HEK293 (cell line): ENCODE results near the gene L3MBTL4.

ENCODE experiments used
- CTCF ChIA-PET: fragments of 350-600 bp; formaldehyde crosslinking; extraction: SDS; loops from one replicate; lab custom pipeline; 2021; ENCODE audit warnings: antibody characterized with exemption; lab: Yijun Ruan, JAX
- POLR2A ChIA-PET: fragments of 300-600 bp; formaldehyde crosslinking; extraction: SDS; loops from one replicate; lab custom pipeline; 2020; ENCODE audit warnings: antibody characterized with exemption, inconsistent platforms; lab: Yijun Ruan, JAX
- H3K27ac ChIP-seq: fragments of 200-500 bp; sonication (Bioruptor generic); 2 replicates; pipeline ENCODE4 v1.5.1; 2014; ENCODE audit warnings: low read depth, low read length, control low read depth, inconsistent platforms; ENCODE audit errors: extremely low read depth
- H3K36me3 ChIP-seq, 2 experiments: fragments of 200-500 bp in 1 of 2; sonication (Bioruptor generic) in 1 of 2; 1 replicate in 1 of 2; 2 replicates in 1 of 2; pipeline ENCODE4 v1.5.1; 2014 to 2017; ENCODE audit warnings: inconsistent platforms in 2 of 2, low read length in 2 of 2; ENCODE audit not compliant: control insufficient read depth in 2 of 2, insufficient read depth in 1 of 2
- H3K4me1 ChIP-seq: fragments of 200-500 bp; sonication (Bioruptor generic); 2 replicates; pipeline ENCODE4 v1.5.1; 2014; ENCODE audit warnings: mild to moderate bottlenecking, low read length, inconsistent platforms; ENCODE audit not compliant: control insufficient read depth, insufficient read depth
- H3K4me3 ChIP-seq: 2 replicates; pipeline ENCODE4 v1.5.1; 2011; ENCODE audit warnings: low read depth, mild to moderate bottlenecking, control low read depth, low read length, moderate library complexity
- H3K9me3 ChIP-seq: fragments of 200-500 bp; sonication (Bioruptor generic); 2 replicates; pipeline ENCODE4 v1.5.1; 2014; ENCODE audit warnings: low read depth, low read length, inconsistent platforms; ENCODE audit not compliant: control insufficient read depth, insufficient read depth
- GLI4 ChIP-seq: fragments of 450-650 bp; formaldehyde crosslinking; IDR thresholded peaks from 2 replicates; pipeline ENCODE4 v1.5.1; 2016; ENCODE audit warnings: missing biosample characterization, missing genetic modification characterization
- GLIS2 ChIP-seq: fragments of 450-650 bp; formaldehyde crosslinking; IDR thresholded peaks from 2 replicates; pipeline ENCODE4 v1.5.1; 2016; ENCODE audit warnings: missing biosample characterization, missing genetic modification characterization
- MZF1 ChIP-seq: fragments of 450-650 bp; formaldehyde crosslinking; IDR thresholded peaks from 2 replicates; pipeline ENCODE4 v1.5.1; 2017; ENCODE audit warnings: missing biosample characterization, missing genetic modification characterization, borderline replicate concordance
- OSR2 ChIP-seq: fragments of 450-650 bp; formaldehyde crosslinking; IDR thresholded peaks from 2 replicates; pipeline ENCODE4 v1.5.1; 2016; ENCODE audit warnings: missing biosample characterization, missing genetic modification characterization
- SCRT2 ChIP-seq: fragments of 450-650 bp; formaldehyde crosslinking; IDR thresholded peaks from 2 replicates; pipeline ENCODE4 v1.5.1; 2016; ENCODE audit warnings: missing biosample characterization, missing genetic modification characterization
- ZBTB20 ChIP-seq: fragments of 450-650 bp; formaldehyde crosslinking; IDR thresholded peaks from 2 replicates; pipeline ENCODE4 v1.5.1; 2016; ENCODE audit warnings: missing biosample characterization, missing genetic modification characterization
- ZNF202 ChIP-seq: fragments of 450-650 bp; formaldehyde crosslinking; IDR thresholded peaks from 2 replicates; pipeline ENCODE4 v1.5.1; 2016; ENCODE audit warnings: missing biosample characterization, missing genetic modification characterization, borderline replicate concordance
- ZNF423 ChIP-seq: fragments of 450-650 bp; formaldehyde crosslinking; IDR thresholded peaks from 2 replicates; pipeline ENCODE4 v1.5.1; 2016; ENCODE audit warnings: missing biosample characterization, missing genetic modification characterization
- ZNF473 ChIP-seq: fragments of 450-650 bp; formaldehyde crosslinking; IDR thresholded peaks from 2 replicates; pipeline ENCODE4 v1.5.1; 2017; ENCODE audit warnings: missing biosample characterization, missing genetic modification characterization
- ZNF544 ChIP-seq: fragments of 450-650 bp; formaldehyde crosslinking; IDR thresholded peaks from 2 replicates; pipeline ENCODE4 v1.5.0; 2017; ENCODE audit warnings: missing biosample characterization, missing genetic modification characterization
- ZNF596 ChIP-seq: fragments of 450-650 bp; IDR thresholded peaks from 2 replicates; pipeline ENCODE4 v1.5.0; 2018; ENCODE audit warnings: missing biosample characterization, mild to moderate bottlenecking, missing genetic modification characterization, moderate library complexity
- ZNF664 ChIP-seq: fragments of 450-650 bp; formaldehyde crosslinking; IDR thresholded peaks from 2 replicates; pipeline ENCODE4 v1.5.1; 2016; ENCODE audit warnings: missing biosample characterization, missing genetic modification characterization
- ZNF707 ChIP-seq: fragments of 450-650 bp; formaldehyde crosslinking; IDR thresholded peaks from 2 replicates; pipeline ENCODE4 v1.5.1; 2016; ENCODE audit warnings: missing biosample characterization, missing genetic modification characterization
- ZNF791 ChIP-seq: fragments of 450-650 bp; formaldehyde crosslinking; IDR thresholded peaks from 2 replicates; pipeline ENCODE4 v1.5.1; 2016; ENCODE audit warnings: missing biosample characterization, missing genetic modification characterization
- ZNF837 ChIP-seq: fragments of 450-650 bp; formaldehyde crosslinking; IDR thresholded peaks from 2 replicates; pipeline ENCODE4 v1.5.1; 2016; ENCODE audit warnings: missing biosample characterization, missing genetic modification characterization
- ZSCAN23 ChIP-seq: fragments of 450-650 bp; formaldehyde crosslinking; IDR thresholded peaks from 2 replicates; pipeline ENCODE4 v1.5.1; 2016; ENCODE audit warnings: missing biosample characterization, missing genetic modification characterization
- TF ChIP-seq, protein P1 (sequence below): fragments of 450-650 bp; formaldehyde crosslinking; IDR thresholded peaks from 2 replicates; pipeline ENCODE4; 2016; ENCODE audit warnings: missing biosample characterization, missing genetic modification characterization
- TF ChIP-seq, protein P2 (sequence below): fragments of 450-650 bp; formaldehyde crosslinking; IDR thresholded peaks from 2 replicates; pipeline ENCODE4 v1.5.1; 2016; ENCODE audit warnings: missing biosample characterization, missing genetic modification characterization
- TF ChIP-seq, protein P3 (sequence below): fragments of 450-650 bp; formaldehyde crosslinking; IDR thresholded peaks from 2 replicates; pipeline ENCODE4 v1.5.1; 2017; ENCODE audit warnings: missing biosample characterization, missing genetic modification characterization
- TF ChIP-seq, protein P4 (sequence below): fragments of 450-650 bp; formaldehyde crosslinking; IDR thresholded peaks from 2 replicates; pipeline ENCODE4 v1.5.1; 2016; ENCODE audit warnings: missing biosample characterization, missing genetic modification characterization
- TF ChIP-seq, protein P5 (sequence below): fragments of 450-650 bp; formaldehyde crosslinking; IDR thresholded peaks from 2 replicates; pipeline ENCODE4 v1.5.1; 2016; ENCODE audit warnings: missing biosample characterization, missing genetic modification characterization
- TF ChIP-seq, protein P6 (sequence below): fragments of 450-650 bp; formaldehyde crosslinking; IDR thresholded peaks from 2 replicates; pipeline ENCODE4 v1.5.1; 2017; ENCODE audit warnings: missing biosample characterization, missing genetic modification characterization

L3MBTL4 gene

DNA sequence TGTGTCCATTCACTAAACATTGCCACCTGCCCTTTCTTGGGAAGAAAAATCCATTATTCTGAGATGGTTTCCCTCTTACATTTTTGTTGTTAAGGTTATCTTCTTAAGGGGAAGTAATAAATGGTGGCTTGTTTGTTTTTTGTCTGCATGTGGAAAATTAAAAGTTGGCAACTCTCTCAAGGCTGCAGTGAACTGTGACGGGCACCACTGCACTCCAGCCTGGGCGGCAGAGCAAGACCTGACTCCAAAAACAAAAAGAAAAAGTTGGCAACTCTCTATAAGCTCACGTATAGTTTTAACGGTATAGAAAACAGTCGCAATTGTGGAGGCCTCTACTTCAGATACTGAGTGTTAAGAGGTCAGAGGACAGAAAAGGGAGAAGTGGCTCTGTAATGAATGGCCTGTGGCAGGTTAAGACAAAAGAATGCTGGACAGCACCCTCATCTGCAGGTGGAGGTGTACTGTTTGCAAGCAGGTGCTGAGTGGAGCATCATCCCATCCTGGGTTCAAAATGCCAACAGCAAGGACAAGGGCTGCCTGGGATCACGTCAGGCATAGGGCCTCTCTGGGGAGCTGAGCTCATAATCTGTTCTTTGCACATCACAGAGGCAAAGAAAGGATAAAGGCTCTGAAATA is 16.7 kb downstream of the L3MBTL4 start:
- Histone ChIP-seq H3K9me3 (no peaks in the 10 kb centered on the region), H3K4me1 (peaks cover 5% of the 10 kb centered on the region; the same call in 1 of the 2 replicates), H3K4me3 (no peak overlapping the region), H3K36me3 (no peaks in the 10 kb centered on the region; a peak in 1 of 3 replicates), H3K27ac (peak overlapping the region; percentile 41; the same call in 1 of the 2 replicates)
- TF ChIP-seq, protein P1, sequence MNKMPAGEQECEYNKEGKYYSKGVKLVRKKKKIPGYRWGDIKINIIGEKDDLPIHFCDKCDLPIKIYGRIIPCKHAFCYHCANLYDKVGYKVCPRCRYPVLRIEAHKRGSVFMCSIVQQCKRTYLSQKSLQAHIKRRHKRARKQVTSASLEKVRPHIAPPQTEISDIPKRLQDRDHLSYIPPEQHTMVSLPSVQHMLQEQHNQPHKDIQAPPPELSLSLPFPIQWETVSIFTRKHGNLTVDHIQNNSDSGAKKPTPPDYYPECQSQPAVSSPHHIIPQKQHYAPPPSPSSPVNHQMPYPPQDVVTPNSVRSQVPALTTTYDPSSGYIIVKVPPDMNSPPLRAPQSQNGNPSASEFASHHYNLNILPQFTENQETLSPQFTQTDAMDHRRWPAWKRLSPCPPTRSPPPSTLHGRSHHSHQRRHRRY (tag by site-specific recombination): no peak
- TF ChIP-seq, protein P2, sequence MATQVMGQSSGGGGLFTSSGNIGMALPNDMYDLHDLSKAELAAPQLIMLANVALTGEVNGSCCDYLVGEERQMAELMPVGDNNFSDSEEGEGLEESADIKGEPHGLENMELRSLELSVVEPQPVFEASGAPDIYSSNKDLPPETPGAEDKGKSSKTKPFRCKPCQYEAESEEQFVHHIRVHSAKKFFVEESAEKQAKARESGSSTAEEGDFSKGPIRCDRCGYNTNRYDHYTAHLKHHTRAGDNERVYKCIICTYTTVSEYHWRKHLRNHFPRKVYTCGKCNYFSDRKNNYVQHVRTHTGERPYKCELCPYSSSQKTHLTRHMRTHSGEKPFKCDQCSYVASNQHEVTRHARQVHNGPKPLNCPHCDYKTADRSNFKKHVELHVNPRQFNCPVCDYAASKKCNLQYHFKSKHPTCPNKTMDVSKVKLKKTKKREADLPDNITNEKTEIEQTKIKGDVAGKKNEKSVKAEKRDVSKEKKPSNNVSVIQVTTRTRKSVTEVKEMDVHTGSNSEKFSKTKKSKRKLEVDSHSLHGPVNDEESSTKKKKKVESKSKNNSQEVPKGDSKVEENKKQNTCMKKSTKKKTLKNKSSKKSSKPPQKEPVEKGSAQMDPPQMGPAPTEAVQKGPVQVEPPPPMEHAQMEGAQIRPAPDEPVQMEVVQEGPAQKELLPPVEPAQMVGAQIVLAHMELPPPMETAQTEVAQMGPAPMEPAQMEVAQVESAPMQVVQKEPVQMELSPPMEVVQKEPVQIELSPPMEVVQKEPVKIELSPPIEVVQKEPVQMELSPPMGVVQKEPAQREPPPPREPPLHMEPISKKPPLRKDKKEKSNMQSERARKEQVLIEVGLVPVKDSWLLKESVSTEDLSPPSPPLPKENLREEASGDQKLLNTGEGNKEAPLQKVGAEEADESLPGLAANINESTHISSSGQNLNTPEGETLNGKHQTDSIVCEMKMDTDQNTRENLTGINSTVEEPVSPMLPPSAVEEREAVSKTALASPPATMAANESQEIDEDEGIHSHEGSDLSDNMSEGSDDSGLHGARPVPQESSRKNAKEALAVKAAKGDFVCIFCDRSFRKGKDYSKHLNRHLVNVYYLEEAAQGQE (tag by site-specific recombination): peak; percentile 81
- no peak for TF ChIP-seq ZNF596 (tag by site-specific recombination)
- TF ChIP-seq, protein P3, sequence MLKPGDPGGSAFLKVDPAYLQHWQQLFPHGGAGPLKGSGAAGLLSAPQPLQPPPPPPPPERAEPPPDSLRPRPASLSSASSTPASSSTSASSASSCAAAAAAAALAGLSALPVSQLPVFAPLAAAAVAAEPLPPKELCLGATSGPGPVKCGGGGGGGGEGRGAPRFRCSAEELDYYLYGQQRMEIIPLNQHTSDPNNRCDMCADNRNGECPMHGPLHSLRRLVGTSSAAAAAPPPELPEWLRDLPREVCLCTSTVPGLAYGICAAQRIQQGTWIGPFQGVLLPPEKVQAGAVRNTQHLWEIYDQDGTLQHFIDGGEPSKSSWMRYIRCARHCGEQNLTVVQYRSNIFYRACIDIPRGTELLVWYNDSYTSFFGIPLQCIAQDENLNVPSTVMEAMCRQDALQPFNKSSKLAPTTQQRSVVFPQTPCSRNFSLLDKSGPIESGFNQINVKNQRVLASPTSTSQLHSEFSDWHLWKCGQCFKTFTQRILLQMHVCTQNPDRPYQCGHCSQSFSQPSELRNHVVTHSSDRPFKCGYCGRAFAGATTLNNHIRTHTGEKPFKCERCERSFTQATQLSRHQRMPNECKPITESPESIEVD: no peak
- ChIA-PET CTCF (interaction anchor here (0.6 to 1.6 kb wide), 3 partner anchors 8 to 116 kb away, joined by 3 to 5 read pairs (median 4); no protein-coding TSS in a partner anchor), POLR2A (no interaction called here)

DNA sequence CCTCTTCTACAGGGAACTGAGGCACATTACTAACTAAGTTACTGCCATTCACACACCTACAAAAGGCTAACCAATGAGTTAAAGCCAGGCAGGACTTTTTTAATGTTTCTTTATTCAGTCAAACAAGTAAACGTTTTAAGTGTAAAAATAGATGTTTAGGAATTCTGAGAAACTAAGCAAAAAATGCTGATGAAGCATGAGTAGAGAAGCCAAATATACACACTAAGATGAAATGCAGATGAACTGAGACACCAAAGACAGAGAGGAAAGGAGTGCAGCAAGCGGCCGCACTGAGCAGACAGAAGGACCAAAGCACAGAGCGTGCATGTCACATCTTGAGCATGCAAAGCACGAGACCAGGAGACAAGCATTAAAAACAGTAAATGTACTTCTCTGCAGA is 17.9 kb downstream of the L3MBTL4 start:
- CTCF ChIA-PET: interaction anchor here (0.6 to 1.6 kb wide), 5 partner anchors 9 to 1078 kb away, joined by 3 to 5 read pairs (median 3); no protein-coding TSS in a partner anchor
- no peaks in the 10 kb centered on the region; a peak in 1 of 3 replicates for H3K36me3 ChIP-seq
- H3K9me3 ChIP-seq: no peaks in the 10 kb centered on the region
- no peak overlapping the region for H3K27ac ChIP-seq
- H3K4me3 ChIP-seq: no peak overlapping the region
- TF ChIP-seq, protein P4, sequence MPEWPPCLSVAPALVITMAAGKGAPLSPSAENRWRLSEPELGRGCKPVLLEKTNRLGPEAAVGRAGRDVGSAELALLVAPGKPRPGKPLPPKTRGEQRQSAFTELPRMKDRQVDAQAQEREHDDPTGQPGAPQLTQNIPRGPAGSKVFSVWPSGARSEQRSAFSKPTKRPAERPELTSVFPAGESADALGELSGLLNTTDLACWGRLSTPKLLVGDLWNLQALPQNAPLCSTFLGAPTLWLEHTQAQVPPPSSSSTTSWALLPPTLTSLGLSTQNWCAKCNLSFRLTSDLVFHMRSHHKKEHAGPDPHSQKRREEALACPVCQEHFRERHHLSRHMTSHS (tag by site-specific recombination): no peak
- TF ChIP-seq ZNF707 (tag by site-specific recombination) (no peak), MZF1 (tag by site-specific recombination) (no peak), ZNF473 (tag by site-specific recombination) (no peak), ZNF664 (tag by site-specific recombination) (no peak), ZNF791 (tag by site-specific recombination) (no peak), ZNF544 (tag by site-specific recombination) (no peak), ZNF423 (no peak), ZSCAN23 (tag by site-specific recombination) (no peak), GLI4 (tag by site-specific recombination) (no peak), ZNF202 (tag by site-specific recombination) (no peak), OSR2 (tag by site-specific recombination) (no peak), GLIS2 (tag by site-specific recombination) (no peak), ZNF837 (tag by site-specific recombination) (no peak), SCRT2 (no peak), ZBTB20 (tag by site-specific recombination) (no peak)
- TF ChIP-seq, protein P3: no peak
- TF ChIP-seq, protein P5, sequence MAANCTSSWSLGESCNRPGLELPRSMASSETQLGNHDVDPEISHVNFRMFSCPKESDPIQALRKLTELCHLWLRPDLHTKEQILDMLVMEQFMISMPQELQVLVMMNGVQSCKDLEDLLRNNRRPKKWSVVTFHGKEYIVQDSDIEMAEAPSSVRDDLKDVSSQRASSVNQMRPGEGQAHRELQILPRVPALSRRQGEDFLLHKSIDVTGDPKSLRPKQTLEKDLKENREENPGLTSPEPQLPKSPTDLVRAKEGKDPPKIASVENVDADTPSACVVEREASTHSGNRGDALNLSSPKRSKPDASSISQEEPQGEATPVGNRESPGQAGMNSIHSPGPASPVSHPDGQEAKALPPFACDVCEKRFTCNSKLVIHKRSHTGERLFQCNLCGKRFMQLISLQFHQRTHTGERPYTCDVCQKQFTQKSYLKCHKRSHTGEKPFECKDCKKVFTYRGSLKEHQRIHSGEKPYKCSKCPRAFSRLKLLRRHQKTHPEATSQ (tag by site-specific recombination): no peak
- TF ChIP-seq, protein P6, sequence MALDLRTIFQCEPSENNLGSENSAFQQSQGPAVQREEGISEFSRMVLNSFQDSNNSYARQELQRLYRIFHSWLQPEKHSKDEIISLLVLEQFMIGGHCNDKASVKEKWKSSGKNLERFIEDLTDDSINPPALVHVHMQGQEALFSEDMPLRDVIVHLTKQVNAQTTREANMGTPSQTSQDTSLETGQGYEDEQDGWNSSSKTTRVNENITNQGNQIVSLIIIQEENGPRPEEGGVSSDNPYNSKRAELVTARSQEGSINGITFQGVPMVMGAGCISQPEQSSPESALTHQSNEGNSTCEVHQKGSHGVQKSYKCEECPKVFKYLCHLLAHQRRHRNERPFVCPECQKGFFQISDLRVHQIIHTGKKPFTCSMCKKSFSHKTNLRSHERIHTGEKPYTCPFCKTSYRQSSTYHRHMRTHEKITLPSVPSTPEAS (tag by site-specific recombination): no peak
- POLR2A ChIA-PET: no interaction called here
- H3K4me1 ChIP-seq: peaks cover 5% of the 10 kb centered on the region; the same call in 1 of the 2 replicates
